Duodenal mucosa (tissue), 2 donors: Measurements from ENCODE around the gene MYL10.

ENCODE experiments used
- H3K27ac ChIP-seq: one replicate; pipeline ENCODE4 v1.7.0; 2013; ENCODE audit warnings: low read depth, low read length
- H3K27me3 ChIP-seq, 2 donors: one replicate each; pipeline ENCODE4 v1.7.0; 2013; ENCODE audit warnings: low read length in 2 of 2, control low read depth in 1 of 2; ENCODE audit not compliant: insufficient read depth in 2 of 2, control insufficient read depth in 1 of 2
- H3K36me3 ChIP-seq, 2 donors: one replicate each; pipeline ENCODE4 v1.7.0; 2013; ENCODE audit warnings: low read length in 2 of 2, control low read depth in 1 of 2; ENCODE audit not compliant: insufficient read depth in 2 of 2, control insufficient read depth in 1 of 2
- H3K4me1 ChIP-seq, 2 donors: one replicate each; pipeline ENCODE4 v1.7.0; 2013; ENCODE audit warnings: low read length in 2 of 2, control low read depth in 1 of 2; ENCODE audit not compliant: insufficient read depth in 2 of 2, control insufficient read depth in 1 of 2
- H3K4me3 ChIP-seq, 2 donors: one replicate each; pipeline ENCODE4 v1.7.0; 2013; ENCODE audit warnings: low read length in 2 of 2, low read depth in 1 of 2
- H3K9ac ChIP-seq, 2 donors: one replicate each; pipeline ENCODE4 v1.7.0; 2013; ENCODE audit warnings: low read length in 2 of 2, low read depth in 1 of 2
- H3K9me3 ChIP-seq, 2 donors: one replicate each; pipeline ENCODE4 v1.7.0; 2013; ENCODE audit warnings: low read length in 2 of 2, control low read depth in 1 of 2; ENCODE audit not compliant: control insufficient read depth in 1 of 2

The MYL10 gene

DNA sequence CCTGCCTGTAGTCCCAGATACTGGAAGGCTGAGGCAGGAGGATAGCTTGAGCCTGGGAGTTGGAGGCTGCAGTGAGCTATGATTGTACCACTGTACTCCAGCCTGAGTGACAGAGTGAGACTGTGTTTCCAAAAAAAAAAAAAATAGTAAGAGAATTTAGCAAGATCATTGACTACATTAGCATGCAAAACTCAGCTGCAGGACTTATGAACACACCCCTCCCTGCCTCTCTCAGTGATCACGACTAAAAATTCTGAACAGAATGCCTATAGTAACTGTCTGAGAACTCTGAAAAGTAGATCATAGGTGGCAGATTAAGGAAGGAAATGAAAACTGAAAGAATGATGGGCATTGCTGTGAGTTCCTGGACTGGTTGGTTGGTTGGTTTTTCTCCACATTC is 50.5 kb downstream of the MYL10 start:
- H3K9me3 ChIP-seq, result peaks cover 7% of the 10 kb centered on the region in 2 donors
- no peak overlapping the region for H3K9ac ChIP-seq
- peaks cover 0 to 3% of the 10 kb centered on the region in 2 donors for H3K36me3 ChIP-seq
- no peaks in the 10 kb centered on the region for H3K27me3 ChIP-seq
- H3K27ac ChIP-seq, result no peak overlapping the region
- no peaks in the 10 kb centered on the region for H3K4me1 ChIP-seq
- H3K4me3 ChIP-seq, result no peak overlapping the region

GRCh38 chr7:101576998-101577397 is 52.1 kb downstream of the MYL10 start:
- Histone ChIP-seq H3K9ac (no peak overlapping the region), H3K9me3 (peaks cover 4 to 11% of the 10 kb centered on the region in 2 donors), H3K4me3 (no peak overlapping the region), H3K4me1 (no peaks in the 10 kb centered on the region), H3K27me3 (no peaks in the 10 kb centered on the region), H3K36me3 (no peaks in the 10 kb centered on the region), H3K27ac (no peak overlapping the region)

GRCh38 chr7:101575721-101576120 is 53.4 kb downstream of the MYL10 start:
- no peaks in the 10 kb centered on the region for H3K36me3 ChIP-seq
- peaks cover 4 to 11% of the 10 kb centered on the region in 2 donors for H3K9me3 ChIP-seq
- H3K4me3 ChIP-seq, result no peak overlapping the region
- H3K27me3 ChIP-seq, result no peaks in the 10 kb centered on the region
- no peak overlapping the region for H3K9ac ChIP-seq
- no peaks in the 10 kb centered on the region for H3K4me1 ChIP-seq
- no peak overlapping the region for H3K27ac ChIP-seq

DNA sequence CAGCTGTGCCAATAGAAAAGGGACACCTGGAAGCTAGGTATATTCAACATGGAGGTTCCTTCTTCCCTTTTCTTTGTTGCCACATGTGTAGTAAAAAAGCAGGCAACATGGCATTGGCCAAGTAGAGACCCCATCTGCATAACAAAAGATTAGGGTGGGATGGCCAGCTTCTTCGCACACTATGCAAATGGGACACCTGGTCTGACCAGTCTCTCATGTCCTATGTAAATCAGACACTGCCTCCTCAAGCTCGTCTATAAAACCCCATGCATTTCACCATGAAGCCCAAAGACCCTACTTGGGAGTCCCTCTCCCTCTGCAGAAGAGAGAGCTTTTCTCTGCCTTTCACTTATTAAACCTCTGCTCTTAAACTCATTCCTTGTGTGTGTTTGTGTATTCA is 53.9 kb downstream of the MYL10 start:
- H3K9ac ChIP-seq, result no peak overlapping the region
- no peaks in the 10 kb centered on the region for H3K4me1 ChIP-seq
- peaks cover 4 to 11% of the 10 kb centered on the region in 2 donors for H3K9me3 ChIP-seq
- no peak overlapping the region for H3K27ac ChIP-seq
- no peak overlapping the region for H3K4me3 ChIP-seq
- no peaks in the 10 kb centered on the region for H3K27me3 ChIP-seq
- no peaks in the 10 kb centered on the region for H3K36me3 ChIP-seq

- H3K9me3 ChIP-seq, result peaks cover 4 to 11% of the 10 kb centered on the region in 2 donors
- no peak overlapping the region for H3K4me3 ChIP-seq
- no peaks in the 10 kb centered on the region for H3K27me3 ChIP-seq
- no peak overlapping the region for H3K27ac ChIP-seq
- no peaks in the 10 kb centered on the region for H3K4me1 ChIP-seq
- H3K36me3 ChIP-seq, result no peaks in the 10 kb centered on the region
- no peak overlapping the region for H3K9ac ChIP-seq
Observed at GRCh38 chr7:101572156-101572555, 56.9 kb downstream of the MYL10 start.

- peaks cover 0 to 3% of the 10 kb centered on the region in 2 donors for H3K9me3 ChIP-seq
- no peaks in the 10 kb centered on the region for H3K36me3 ChIP-seq
- no peak overlapping the region for H3K9ac ChIP-seq
- H3K27me3 ChIP-seq, result peaks cover 0 to 6% of the 10 kb centered on the region in 2 donors
- no peak overlapping the region for H3K27ac ChIP-seq
- H3K4me3 ChIP-seq, result no peak overlapping the region
- H3K4me1 ChIP-seq, result no peaks in the 10 kb centered on the region
Observed at GRCh38 chr7:101567230-101567629, 61.9 kb downstream of the MYL10 start.

DNA sequence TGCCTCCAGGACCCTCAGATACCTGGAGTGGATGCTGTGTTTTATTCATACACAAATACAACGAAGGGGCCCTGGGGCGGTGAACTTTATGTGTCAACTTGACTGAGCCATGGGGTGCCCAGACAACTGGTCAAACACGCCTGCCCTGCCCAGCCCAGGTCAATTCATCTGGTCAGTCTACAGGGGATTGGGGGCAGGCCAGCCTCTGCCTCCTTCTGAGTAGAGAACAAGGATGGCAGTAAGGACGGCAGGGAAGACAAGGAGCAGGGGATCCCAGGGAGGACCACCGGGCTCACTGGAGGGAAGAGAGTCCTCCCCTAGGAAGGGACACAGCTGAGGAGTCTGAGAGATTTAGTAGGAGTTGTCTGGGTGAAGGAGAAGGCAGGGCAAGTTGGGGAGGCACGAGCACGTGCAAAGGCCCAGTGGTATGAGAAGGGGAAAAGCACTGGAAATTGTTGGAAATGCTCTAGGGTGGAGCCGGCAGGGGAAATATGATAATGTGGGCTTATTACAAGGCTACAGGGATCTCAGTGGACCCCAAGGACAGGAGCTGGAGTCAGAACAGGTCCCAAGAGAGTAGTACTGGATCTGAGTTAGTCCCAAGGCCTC is 63.4 kb downstream of the MYL10 start:
- Histone ChIP-seq H3K4me3 (no peak overlapping the region), H3K27ac (no peak overlapping the region), H3K9me3 (no peaks in the 10 kb centered on the region), H3K36me3 (no peaks in the 10 kb centered on the region), H3K4me1 (no peaks in the 10 kb centered on the region), H3K27me3 (peaks cover 0 to 6% of the 10 kb centered on the region in 2 donors), H3K9ac (no peak overlapping the region)

GRCh38 chr7:101564778-101565211 is 64.3 kb downstream of the MYL10 start:
- H3K9me3 ChIP-seq, result no peaks in the 10 kb centered on the region
- H3K27me3 ChIP-seq, result peaks cover 0 to 6% of the 10 kb centered on the region in 2 donors
- H3K4me3 ChIP-seq, result no peak overlapping the region
- no peak overlapping the region for H3K27ac ChIP-seq
- no peak overlapping the region for H3K9ac ChIP-seq
- no peaks in the 10 kb centered on the region for H3K4me1 ChIP-seq
- H3K36me3 ChIP-seq, result no peaks in the 10 kb centered on the region

DNA sequence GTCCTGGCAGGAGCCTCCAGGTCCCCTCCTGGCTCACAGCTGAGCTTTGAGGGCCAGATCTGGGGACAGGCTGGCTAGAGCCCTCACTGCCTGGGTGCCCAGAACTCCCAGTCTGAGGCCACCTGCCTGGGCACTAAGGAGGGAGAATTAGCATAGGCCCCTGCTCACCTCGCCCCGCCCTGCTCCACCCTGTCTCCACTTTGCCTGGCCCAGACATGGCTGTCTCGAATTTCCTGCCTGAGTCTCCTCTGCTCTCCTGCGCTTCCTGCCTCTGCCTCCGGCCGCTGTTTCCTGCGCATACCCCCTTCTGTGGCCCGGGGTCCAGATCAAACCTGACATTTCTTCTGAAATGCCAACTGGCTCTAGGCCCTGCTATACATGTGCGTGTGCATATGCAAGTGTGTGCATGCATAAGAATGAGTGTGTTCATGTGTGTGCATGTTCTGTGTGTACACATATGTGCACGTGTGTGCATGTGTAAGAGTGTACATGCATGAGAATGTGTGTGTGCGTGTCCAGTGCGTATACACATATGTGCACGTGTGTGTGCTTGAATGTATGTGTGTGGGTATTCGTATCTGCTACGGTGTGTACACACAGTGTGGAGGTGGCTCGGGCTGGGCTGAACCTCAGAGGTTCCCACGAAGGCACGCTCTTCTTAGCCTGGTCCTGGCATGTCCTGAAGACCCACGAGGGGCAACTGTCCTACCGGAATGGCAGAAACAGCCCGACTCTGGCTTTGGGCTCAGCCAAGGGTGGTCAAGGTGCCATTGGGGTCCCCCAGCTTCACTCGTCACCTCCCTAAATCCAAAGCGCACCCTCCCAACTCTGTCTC is 64.9 kb downstream of the MYL10 start:
- no peaks in the 10 kb centered on the region for H3K36me3 ChIP-seq
- H3K27me3 ChIP-seq, result peaks cover 0 to 6% of the 10 kb centered on the region in 2 donors
- H3K27ac ChIP-seq, result no peak overlapping the region
- H3K4me3 ChIP-seq, result no peak overlapping the region
- no peak overlapping the region for H3K9ac ChIP-seq
- no peaks in the 10 kb centered on the region for H3K4me1 ChIP-seq
- no peaks in the 10 kb centered on the region for H3K9me3 ChIP-seq
